Nephron (organoid): ENCODE results near the gene MUC20.
"Not testable (repeated sequence)": the region's sequence is repeated elsewhere in the genome, so short reads cannot be mapped to it uniquely, and the experiment has no call there.

ENCODE experiments used
- H3K27ac Mint-ChIP-seq, 3 experiments: 2 replicates each; pipeline ENCODE4 v1.8.0; 2020; ENCODE audit warnings: mixed read lengths in 3 of 3, mild to moderate bottlenecking in 2 of 3, moderate library complexity in 1 of 3
- H3K27me3 Mint-ChIP-seq: 2 replicates; pipeline ENCODE4 v1.8.0; 2021; ENCODE audit warnings: low read depth, mild to moderate bottlenecking, moderate library complexity, mixed read lengths
- H3K36me3 Mint-ChIP-seq: 2 replicates; pipeline ENCODE4 v1.8.0; 2020; ENCODE audit warnings: low read depth, mixed read lengths
- H3K4me1 Mint-ChIP-seq: 2 replicates; pipeline ENCODE4 v1.8.0; 2020; ENCODE audit warnings: mixed read lengths
- H3K4me3 Mint-ChIP-seq, 3 experiments: 2 replicates each; pipeline ENCODE4 v1.8.0; 2020; ENCODE audit warnings: mild to moderate bottlenecking in 3 of 3, mixed read lengths in 3 of 3, moderate library complexity in 2 of 3
- H3K9me3 Mint-ChIP-seq: 2 replicates; pipeline ENCODE4 v1.8.0; 2020; ENCODE audit warnings: mixed read lengths
- TF ChIP-seq, protein P1 (sequence below), 3 experiments: fragments of 200-600 bp; sonication (generic); IDR thresholded peaks; one replicate each; pipeline ENCODE4 v1.5.0; 2021; ENCODE audit warnings: antibody characterized with exemption in 3 of 3; ENCODE audit not compliant: unreplicated experiment in 3 of 3

The MUC20 gene

DNA sequence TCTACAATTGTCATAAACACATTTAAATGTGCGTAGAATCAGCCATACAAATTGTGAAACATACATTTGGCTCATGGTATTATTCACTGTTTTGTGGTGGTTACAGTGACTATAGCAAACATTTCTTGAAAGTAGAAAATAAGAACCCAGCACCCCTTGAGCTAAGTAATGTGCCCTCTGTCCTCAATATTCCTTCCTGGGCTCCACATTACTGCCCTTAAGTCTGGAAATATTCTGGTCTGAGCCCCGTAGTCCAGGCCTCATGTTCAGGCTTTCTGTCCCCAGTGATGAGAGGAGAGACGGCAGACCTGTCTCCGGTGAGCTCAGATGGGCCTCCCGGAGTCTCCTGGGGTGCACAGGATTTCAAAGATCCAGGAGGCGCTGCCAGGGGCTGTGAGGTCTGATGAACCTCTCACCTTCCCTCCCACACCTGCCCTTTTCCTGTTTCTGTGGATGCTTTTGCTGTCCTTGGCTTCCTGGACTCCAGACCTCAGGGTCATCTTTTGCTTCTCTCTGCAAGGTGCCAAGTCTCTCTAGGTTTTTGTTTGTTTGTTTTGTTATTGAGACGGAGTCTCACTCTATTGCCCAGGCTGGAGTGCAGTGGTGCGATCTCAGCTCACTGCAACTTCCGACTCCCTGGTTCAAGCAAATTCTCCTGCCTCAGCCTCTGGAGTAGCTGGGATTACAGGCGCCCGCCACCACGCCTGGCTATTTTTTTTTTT, 8.8 kb upstream of the MUC20 start:
- Mint-ChIP-seq H3K27ac (no peak overlapping the region), H3K36me3 (peaks cover 44% of the 10 kb centered on the region), H3K9me3 (peaks cover 7% of the 10 kb centered on the region), H3K4me3 (no peak overlapping the region), H3K4me1 (no peaks in the 10 kb centered on the region), H3K27me3 (no peaks in the 10 kb centered on the region)
- TF ChIP-seq, protein P1, sequence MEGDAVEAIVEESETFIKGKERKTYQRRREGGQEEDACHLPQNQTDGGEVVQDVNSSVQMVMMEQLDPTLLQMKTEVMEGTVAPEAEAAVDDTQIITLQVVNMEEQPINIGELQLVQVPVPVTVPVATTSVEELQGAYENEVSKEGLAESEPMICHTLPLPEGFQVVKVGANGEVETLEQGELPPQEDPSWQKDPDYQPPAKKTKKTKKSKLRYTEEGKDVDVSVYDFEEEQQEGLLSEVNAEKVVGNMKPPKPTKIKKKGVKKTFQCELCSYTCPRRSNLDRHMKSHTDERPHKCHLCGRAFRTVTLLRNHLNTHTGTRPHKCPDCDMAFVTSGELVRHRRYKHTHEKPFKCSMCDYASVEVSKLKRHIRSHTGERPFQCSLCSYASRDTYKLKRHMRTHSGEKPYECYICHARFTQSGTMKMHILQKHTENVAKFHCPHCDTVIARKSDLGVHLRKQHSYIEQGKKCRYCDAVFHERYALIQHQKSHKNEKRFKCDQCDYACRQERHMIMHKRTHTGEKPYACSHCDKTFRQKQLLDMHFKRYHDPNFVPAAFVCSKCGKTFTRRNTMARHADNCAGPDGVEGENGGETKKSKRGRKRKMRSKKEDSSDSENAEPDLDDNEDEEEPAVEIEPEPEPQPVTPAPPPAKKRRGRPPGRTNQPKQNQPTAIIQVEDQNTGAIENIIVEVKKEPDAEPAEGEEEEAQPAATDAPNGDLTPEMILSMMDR (IDR thresholded peaks at IDR 0.05; ENCODE audit: unreplicated experiment in 3 of 3): no peak

DNA sequence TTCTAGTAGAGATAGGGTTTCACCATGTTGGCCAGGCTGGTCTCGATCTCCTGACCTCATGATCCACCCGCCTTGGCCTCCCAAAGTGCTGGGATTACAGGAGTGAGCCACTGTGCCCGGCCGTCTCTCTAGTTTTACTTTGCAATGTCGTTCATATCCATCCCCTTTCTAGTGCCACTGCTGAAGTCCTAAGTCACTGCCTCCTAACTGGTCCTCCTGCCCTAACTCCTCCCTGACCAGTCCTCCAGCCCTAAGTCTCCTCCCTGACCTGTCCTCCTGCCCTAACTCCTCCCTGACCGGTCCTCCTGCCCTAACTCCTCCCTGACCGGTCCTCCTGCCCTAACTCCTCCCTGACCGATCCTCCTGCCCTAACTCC, 8.3 kb upstream of the MUC20 start:
- H3K27ac Mint-ChIP-seq, H3K9me3 Mint-ChIP-seq, H3K4me1 Mint-ChIP-seq, H3K27me3 Mint-ChIP-seq, H3K4me3 Mint-ChIP-seq: not testable (repeated sequence)
- peaks cover 44% of the 10 kb centered on the region for H3K36me3 Mint-ChIP-seq

DNA sequence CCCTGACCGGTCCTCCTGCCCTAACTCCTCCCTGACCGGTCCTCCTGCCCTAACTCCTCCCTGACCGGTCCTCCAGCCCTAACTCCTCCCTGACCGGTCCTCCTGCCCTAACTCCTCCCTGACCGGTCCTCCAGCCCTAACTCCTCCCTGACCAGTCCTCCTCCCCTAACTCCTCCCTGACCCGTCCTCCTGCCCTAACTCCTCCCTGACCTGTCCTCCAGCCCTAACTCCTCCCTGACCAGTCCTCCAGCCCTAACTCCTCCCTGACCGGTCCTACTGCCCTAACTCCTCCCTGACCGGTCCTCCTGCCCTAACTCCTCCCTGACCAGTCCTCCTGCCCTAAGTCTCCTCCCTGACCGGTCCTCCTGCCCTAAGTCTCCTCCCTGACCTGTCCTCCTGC, 7.6 kb upstream of the MUC20 start:
- H3K4me1 Mint-ChIP-seq, H3K27ac Mint-ChIP-seq, H3K9me3 Mint-ChIP-seq, H3K27me3 Mint-ChIP-seq, H3K4me3 Mint-ChIP-seq: not testable (repeated sequence)
- peaks cover 44% of the 10 kb centered on the region for H3K36me3 Mint-ChIP-seq

DNA sequence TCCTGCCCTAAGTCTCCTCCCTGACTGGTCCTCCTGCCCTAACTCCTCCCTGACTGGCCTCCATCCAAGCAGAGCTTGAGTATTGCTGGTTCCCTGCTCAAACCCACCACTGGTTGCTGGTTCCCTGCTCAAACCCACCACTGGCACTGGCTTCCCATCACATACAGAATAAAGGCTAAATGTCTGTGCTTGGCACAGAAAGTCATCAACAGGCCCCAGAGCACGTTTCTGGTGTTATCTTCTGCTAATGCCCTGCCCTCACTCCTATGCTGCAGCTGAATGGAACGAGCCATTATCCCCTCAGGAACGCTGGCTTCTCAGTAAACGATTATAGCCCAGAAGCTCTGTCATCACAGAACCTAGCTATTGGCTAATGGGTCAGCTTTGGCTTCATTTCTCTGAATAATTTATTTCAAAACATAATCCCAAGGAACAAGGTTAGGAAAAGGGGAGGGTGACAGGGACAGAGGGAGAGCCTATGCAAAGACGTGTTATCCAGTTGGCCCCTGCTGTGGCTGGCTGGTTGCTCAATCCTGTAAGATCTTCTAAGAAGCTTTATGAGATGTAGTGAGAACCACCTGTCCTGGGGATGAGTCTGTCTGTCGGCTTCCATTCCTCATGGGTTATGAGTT, 6.3 kb upstream of the MUC20 start:
- peaks cover 7% of the 10 kb centered on the region for H3K9me3 Mint-ChIP-seq
- no peak overlapping the region for H3K4me3 Mint-ChIP-seq
- peaks cover 6% of the 10 kb centered on the region for H3K27me3 Mint-ChIP-seq
- H3K27ac Mint-ChIP-seq: no peak overlapping the region
- TF ChIP-seq, protein P1 (IDR thresholded peaks at IDR 0.05; ENCODE audit: unreplicated experiment in 3 of 3): no peak
- no peaks in the 10 kb centered on the region for H3K4me1 Mint-ChIP-seq
- H3K36me3 Mint-ChIP-seq: peaks cover 33% of the 10 kb centered on the region

DNA sequence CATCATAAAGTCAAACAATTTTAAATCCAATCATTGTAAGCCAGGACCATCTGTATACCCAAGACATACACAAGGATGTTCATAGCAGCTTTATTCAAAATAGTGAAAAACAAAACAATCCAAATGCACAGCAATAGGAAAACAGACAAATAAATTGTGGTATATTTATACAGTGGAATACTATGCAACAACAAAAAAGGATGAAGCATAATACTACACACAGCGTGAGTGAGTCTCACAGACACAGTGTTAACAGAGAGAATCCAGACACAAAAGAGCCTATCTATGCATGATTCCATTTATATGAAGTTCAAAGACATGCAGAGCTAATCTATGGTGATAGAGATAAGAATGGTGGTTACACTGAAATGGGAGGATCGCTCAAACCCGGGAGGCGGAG, 5.6 kb upstream of the MUC20 start:
- Mint-ChIP-seq H3K4me3 (no peak overlapping the region), H3K36me3 (peaks cover 27% of the 10 kb centered on the region), H3K4me1 (no peaks in the 10 kb centered on the region), H3K27me3 (peaks cover 6% of the 10 kb centered on the region), H3K9me3 (peaks cover 7% of the 10 kb centered on the region), H3K27ac (no peak overlapping the region)
- TF ChIP-seq, protein P1 (IDR thresholded peaks at IDR 0.05; ENCODE audit: unreplicated experiment in 3 of 3): no peak

DNA sequence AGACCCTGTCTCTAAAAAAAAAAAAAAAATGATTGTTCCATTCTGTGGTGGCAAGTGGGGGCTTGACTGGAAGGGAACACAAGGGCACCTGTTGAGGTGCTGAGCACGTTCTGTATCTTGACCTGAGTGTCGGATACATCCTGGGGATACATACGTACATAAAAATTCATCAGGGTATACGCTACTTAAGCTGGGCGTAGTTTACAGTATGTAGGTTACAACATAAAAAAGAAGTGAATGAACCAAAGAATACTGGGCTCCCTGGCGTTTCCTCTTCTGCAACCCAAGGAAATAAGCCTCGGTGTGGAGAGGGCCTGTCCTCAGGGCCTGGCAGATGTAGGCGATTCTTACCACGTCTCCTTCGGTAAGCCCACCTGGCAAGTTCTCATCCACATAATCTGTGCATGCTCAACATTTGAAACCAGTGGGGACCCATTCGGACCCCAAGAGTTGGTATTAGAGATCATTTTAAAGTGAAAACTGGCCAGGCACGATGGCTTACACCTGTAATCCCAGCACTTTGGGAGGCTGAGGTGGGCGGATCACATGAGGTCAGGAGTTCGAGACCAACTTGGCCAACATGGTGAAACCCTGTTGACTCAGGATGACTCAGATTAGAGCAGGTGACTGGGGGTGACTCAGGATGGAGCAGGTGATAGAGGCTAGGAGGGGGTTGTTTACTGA, 5.1 kb upstream of the MUC20 start:
- Mint-ChIP-seq H3K4me3 (no peak overlapping the region), H3K9me3 (peaks cover 7% of the 10 kb centered on the region), H3K27me3 (peaks cover 6% of the 10 kb centered on the region), H3K27ac (no peak overlapping the region), H3K36me3 (peaks cover 21% of the 10 kb centered on the region), H3K4me1 (no peaks in the 10 kb centered on the region)
- TF ChIP-seq, protein P1 (IDR thresholded peaks at IDR 0.05; ENCODE audit: unreplicated experiment in 3 of 3): no peak
